ENCODE data around the gene WNT7B.

GRCh38 chr22:46008291-46008690 lies 31.3 kb upstream of the WNT7B start:
- TF ChIP-seq EZH2 (IDR thresholded peaks at IDR 0.05) (no peak), POLR2AphosphoS5 (IDR thresholded peaks at IDR 0.05; ENCODE audit: borderline replicate concordance, low read depth, low read length) (no peak), FOXP2 (optimal IDR thresholded peaks at IDR 0.05; ENCODE audit: control extremely low read depth, extremely low read length, insufficient read depth) (no peak)
